ENCODE data around the gene S100A8. TPM values are rescaled to one million over a fixed set of nuclear protein-coding genes. Genes with fewer than 3 reads are reported as not detected.

S100A8 gene
- total RNA-seq, 2 donors from 2014 or later = 1.2 to 6.7 TPM

- intact Hi-C loops (cut with DNase I, micrococcal nuclease) = no loop called here
- ATAC-seq (no peak), DNase-seq (no peak)
Measured at GRCh38 chr1:153367090-153367489, 23.8 kb downstream of the S100A8 start.

DNA sequence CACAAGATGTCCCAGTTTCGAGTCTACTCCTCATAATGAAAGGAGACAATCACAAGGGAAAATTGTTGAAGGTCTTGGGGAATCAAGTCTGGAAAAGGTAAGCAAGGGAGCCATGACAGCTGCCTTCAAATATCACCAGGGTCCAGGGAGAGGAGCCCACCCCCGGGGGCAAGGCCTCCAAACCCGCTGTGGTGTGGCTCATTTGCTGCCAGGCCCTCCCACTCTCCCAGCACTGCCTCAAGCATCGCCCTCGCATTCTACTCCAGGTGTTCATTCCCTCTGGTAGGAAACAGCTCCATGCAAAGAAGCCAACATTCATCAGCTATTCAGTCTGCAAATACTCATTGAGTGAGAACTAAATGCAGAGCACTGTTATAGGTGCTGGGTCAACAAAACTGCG is 24.6 kb downstream of the S100A8 start:
- intact Hi-C loops (cut with DNase I, micrococcal nuclease) = no loop called here
- DNase-seq = no peak
- no peak for ATAC-seq

GRCh38 chr1:153365696-153366095 is 25.2 kb downstream of the S100A8 start:
- DNase-seq = no peak
- intact Hi-C loops (cut with DNase I, micrococcal nuclease) = no loop called here
- no peak for ATAC-seq

- intact Hi-C loops (cut with DNase I, micrococcal nuclease) = no loop called here
- no peak for DNase-seq
- no peak for ATAC-seq
Measured at GRCh38 chr1:153364766-153365666, 25.9 kb downstream of the S100A8 start.

DNA sequence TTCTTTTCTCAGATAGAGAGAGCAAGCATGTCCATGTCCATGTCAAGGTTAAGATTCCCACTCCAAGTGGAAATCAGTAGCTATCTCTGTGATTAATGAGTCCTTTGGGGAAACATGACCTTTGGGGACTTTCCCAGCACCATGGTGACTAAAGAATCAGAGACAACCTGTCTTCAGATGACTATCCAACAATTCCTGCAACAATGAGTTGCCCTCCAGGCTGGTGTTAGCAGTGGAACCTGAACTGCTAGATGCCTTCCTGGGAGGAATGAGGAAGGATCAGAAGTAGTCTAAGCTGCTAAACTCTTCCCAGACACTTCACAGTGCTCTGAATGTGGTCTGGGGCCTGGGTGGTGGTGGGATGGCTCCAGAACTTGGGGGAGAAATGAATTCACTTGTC is 26.7 kb downstream of the S100A8 start:
- DNase-seq (no peak), ATAC-seq (no peak)
- intact Hi-C loops (cut with DNase I, micrococcal nuclease) = no loop called here

DNA sequence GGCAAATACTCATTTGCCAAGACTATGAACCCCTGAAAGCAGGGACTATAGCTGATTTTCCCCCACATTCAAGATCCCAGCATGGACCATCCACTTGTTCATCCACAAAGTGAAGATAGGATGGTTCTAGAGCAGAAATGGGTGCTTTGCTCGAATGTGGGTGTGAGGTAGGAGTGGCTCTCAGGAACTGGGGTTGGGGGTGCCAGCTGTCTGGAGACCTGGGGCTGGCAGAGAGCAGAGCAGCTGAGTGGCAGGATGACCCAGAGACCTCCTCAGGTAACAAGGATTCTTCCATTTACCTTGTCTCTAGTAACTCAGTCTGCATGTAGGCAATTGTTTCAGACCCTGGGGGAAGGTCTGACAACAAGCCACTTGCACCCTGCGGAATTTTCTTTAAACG is 27.2 kb downstream of the S100A8 start:
- intact Hi-C loops (cut with DNase I, micrococcal nuclease) = no loop called here
- no peak for ATAC-seq

GRCh38 chr1:153362187-153362775 is 28.6 kb downstream of the S100A8 start:
- intact Hi-C loops (cut with DNase I, micrococcal nuclease) = no loop called here
- no peak for DNase-seq
- ATAC-seq = no peak

More for the DNA sequence above, 27.2 kb downstream of the S100A8 start:
- DNase-seq = no peak

DNA sequence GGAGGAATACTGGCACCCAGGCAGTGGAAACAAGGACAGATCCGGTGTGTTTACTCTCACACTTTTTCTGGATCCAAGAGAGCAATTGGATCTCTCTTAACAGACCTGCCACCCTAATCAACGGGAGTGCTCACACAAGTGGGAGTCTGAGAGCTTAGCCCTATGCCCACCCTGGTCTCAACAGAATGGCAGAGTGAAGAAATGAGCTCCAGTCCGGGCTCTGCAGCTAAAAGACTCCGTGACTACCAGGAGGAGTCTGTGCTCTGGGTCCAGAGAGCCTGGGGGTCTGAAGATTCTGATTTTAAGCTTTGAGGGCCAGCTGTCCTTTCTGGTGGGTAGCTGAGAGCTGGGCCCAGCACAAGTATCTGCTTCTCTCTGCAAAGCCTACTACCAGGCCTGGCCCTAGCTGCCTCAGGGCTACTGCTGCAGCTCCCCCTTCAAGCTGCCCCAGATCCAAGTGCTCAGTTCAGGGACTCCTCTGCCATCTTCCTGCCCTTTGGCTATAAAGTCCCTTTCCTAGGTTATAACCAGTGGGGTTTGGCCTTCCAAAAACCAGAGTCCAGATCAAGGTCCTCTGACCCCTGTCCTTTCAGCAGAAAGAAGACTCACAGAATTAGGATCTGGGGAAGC is 29.3 kb downstream of the S100A8 start:
- intact Hi-C loops (cut with DNase I, micrococcal nuclease) = no loop called here
- ATAC-seq = no peak
- DNase-seq = no peak

GRCh38 chr1:153360592-153361479 is 30.0 kb downstream of the S100A8 start:
- no peak for ATAC-seq
- intact Hi-C loops (cut with DNase I, micrococcal nuclease) = no loop called here
- no peak for DNase-seq

DNA sequence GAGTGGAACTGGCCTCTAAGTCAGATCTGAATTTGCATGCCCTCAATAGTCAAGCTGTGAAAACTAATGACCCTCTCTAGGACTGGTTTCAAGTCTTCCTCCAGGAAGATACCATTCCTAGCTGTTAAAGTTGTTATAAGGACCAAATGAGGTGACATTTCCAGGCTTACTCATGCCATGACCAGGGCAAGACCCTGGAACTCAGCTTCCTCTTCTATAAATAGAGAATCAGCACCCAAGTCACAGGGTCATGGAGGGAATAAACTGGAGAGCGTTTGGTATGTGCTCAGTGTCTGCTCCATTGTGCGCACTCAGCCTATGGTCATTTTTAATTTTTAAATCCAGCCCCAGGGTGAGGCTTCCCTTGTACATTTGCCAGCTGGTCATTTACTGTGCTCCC is 30.7 kb downstream of the S100A8 start:
- intact Hi-C loops (cut with DNase I, micrococcal nuclease) = no loop called here
- DNase-seq (no peak), ATAC-seq (peak; percentile 49)

- ATAC-seq (no peak), DNase-seq (no peak)
- intact Hi-C loops (cut with DNase I, micrococcal nuclease) = loop anchor here in 1 of 2 donors (10.0 kb wide), 1 partner anchor 136 kb away; no protein-coding TSS in a partner anchor
Measured at GRCh38 chr1:153359241-153359640, 31.6 kb downstream of the S100A8 start.

DNA sequence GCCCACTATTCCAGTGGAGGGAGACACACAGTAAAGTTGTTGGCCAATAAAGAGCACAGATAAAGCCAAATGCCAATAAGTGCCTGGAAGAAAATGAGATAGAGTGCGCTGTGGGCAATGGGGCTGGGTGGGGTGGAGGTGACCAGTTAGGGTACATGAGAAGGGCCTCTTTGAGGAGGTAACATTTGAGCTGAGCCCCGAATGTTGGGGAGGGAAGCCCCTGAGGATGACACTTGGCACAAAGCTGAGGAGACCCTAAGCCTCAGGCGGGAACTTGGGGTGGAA is 32.2 kb downstream of the S100A8 start:
- DNase-seq = no peak
- intact Hi-C loops (cut with DNase I, micrococcal nuclease) = loop anchor here in 1 of 2 donors (10.0 kb wide), 1 partner anchor 136 kb away; no protein-coding TSS in a partner anchor
- ATAC-seq = no peak

DNA sequence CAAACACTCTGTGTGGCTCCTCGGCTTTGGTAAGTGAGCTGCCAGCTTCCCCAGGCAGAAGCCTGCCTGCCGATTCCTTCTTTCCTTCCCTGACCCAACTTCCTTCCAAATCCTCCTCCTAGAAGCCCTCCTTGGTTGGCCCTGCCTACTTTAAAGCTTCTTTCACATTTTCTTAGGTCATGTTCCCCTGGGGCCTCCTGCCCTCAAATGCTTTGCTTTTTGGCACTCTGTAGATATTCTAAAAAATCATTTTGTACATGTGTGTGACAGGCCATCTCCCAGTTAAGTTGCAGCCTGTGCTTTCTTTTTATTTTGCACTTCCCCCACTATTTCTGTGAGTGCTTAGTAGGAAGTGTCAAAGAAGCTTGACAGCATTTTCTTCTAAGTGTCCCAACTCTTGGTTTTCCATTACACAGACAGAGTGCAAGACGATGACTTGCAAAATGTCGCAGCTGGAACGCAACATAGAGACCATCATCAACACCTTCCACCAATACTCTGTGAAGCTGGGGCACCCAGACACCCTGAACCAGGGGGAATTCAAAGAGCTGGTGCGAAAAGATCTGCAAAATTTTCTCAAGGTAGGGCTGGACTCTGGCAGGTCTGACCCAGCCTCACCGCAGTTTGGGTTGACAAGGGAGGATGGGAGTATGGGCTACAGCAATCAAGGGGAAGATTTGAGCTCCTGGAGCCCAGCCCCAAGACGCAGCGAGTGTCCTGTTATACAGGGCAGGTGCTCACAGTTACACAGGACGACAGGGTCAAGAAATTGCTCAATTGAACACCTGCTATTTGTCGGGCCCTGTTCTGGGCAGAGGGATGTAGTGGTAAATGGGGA is 32.8 kb downstream of the S100A8 start, which contains the start of gene S100A9:
S100A9 (plus strand) TSS at position 2 of the 838 bp plus-strand sequence; CDS start at position 432, 430 bp downstream.
- intact Hi-C loops (cut with DNase I, micrococcal nuclease) = loop anchor here in 1 of 2 donors (10.0 kb wide), 1 partner anchor 137 kb away; no protein-coding TSS in a partner anchor
- DNase-seq = no peak
- no peak for ATAC-seq

GRCh38 chr1:153357076-153357852 is 33.6 kb downstream of the S100A8 start:
- DNase-seq (peak; percentile 55 to 61), ATAC-seq (peak; percentile 84)
- intact Hi-C loops (cut with DNase I, micrococcal nuclease) = loop anchor here in 1 of 2 donors (10.0 kb wide), 1 partner anchor 138 kb away; no protein-coding TSS in a partner anchor

DNA sequence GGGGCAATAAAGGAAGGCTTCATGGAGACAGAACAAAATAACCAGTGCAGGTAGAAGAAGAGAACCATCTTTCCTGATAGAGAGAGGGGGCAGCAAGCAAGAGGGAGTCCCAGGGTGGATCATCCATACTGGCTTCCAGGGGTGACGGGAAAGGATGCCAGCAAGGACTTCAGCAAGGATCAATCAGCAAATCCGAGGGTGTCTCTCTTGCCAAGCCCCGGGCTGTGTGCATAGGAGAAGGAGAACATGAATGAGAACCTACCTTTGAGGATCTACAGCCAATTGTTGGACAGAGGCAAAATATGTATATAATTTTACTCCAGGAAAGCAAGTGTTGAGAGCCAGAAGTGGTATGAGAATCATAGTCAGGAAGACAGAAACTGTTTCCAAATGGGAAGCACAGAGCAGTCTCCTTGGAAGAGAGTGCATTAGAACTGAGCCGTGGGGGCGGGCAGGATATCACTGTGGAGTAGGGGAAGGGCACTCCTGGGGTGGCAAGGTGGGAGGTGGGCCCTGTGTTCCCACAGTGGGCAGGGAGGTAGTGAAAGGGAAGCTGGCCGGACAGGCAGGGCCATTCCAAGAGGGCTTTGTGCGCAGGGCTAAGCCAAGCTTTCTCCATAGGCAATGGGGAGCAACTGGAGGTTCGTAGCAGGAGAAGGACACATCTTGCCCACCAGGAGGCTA is 34.3 kb downstream of the S100A8 start:
- ATAC-seq (no peak), DNase-seq (no peak)
- intact Hi-C loops (cut with DNase I, micrococcal nuclease) = loop anchor here in 1 of 2 donors (10.0 kb wide), 1 partner anchor 138 kb away; no protein-coding TSS in a partner anchor

DNA sequence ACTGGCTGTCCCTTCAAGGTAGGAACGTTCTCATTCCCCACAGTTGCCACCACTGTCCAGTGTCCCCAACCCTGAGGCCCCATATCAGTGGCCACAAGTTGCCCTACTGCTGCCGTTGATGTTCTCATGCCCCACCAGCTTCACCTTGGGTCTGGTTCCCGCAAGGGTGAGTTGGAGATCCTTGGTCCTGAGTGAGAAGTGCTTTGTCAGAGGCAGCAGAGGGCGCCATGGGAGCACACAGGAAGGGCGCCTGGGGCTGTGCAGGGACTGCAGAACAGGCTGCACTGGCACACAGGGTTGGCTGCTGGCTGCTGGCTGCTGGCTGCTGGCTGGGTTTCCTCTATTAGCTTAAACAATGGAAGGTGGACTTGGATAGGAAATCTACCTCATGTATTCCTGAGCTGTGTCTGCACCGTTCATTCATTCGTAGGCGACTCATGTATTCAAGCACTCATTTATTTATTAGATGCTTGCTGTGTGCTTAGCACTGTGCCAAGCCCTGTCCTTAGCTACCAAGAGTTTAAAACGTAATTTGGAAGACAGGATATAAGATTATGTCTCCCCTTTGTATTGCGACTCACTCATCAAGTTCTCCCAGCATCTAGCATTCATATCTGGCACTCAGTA is 35.3 kb downstream of the S100A8 start:
- intact Hi-C loops (cut with DNase I, micrococcal nuclease) = loop anchor here in 1 of 2 donors (10.0 kb wide), 1 partner anchor 139 kb away; no protein-coding TSS in a partner anchor
- DNase-seq (peak; percentile 39 to 64), ATAC-seq (peak; percentile 76)

Measured in left colon (tissue), 2 donors.